Measurements from ENCODE around the gene TAS2R13. TPM values are rescaled to one million over a fixed set of nuclear protein-coding genes. Genes with fewer than 3 reads are reported as not detected.

TAS2R13 gene, protein sequence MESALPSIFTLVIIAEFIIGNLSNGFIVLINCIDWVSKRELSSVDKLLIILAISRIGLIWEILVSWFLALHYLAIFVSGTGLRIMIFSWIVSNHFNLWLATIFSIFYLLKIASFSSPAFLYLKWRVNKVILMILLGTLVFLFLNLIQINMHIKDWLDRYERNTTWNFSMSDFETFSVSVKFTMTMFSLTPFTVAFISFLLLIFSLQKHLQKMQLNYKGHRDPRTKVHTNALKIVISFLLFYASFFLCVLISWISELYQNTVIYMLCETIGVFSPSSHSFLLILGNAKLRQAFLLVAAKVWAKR
- total RNA-seq (10 to 100 TPM in 1 of 9 donors, 1 to 10 TPM in 7, under 1 TPM in 1; 0.79 to 16.4 (median 1.6) TPM), polyA plus RNA-seq (under 1 TPM in 1 of 3 donors, not detected in 2; 0.03 TPM)
- long read RNA-seq, donor 1 = 0 reads
- long read RNA-seq, donor 2 = 0 reads
- long read RNA-seq, donor 3 = 0 reads
- long read RNA-seq, donor 4 = 0 reads
- long read RNA-seq, donor 5 = 0 reads
- long read RNA-seq, donor 6 = 0 reads
- long read RNA-seq, donor 7 = 0 reads
- long read RNA-seq, donor 8 = 0 reads
- long read RNA-seq, donor 9 = 0 reads
- long read RNA-seq, donor 10 = 0 reads

DNA sequence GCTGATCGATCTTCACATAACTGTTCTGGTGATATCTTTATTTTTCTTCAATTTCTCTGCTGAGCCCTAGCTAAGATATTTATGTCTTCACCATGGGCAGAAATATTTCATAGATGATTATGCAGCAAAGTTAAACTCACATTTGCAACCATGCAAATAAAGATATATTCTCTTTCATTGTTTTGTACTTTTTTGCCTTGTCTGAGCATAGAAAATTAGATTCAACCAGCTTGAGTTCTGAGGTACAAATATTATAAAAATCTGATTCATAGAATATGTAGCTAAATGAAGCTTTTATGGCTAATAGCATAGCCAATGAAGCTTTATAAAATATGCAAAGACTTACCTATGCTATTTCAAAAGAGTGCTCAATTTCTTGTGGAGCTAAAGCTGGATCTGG, at the start of gene TAS2R13:
TAS2R13 (minus strand) TSS at position 101 of the 400 bp plus-strand sequence. CDS start 264 bp downstream, outside the sequence.
- Histone ChIP-seq H3K27me3 (no peaks in the 10 kb centered on the region), H3K27ac (no peak within 1 kb of the TSS), H3K4me1 (replicated peaks in 1 of 2) (peaks cover 0 to 14% of the 10 kb centered on the region in 2 donors), H3K36me3 (replicated peaks in 1 of 2) (no peaks in the 10 kb centered on the region), H3K4me3 (no peak within 1 kb of the TSS), H3K9me3 (replicated peaks in 1 of 3) (peaks cover 0 to 4% (median 0%) of the 10 kb centered on the region in 3 donors)
- 94 to 100% (median 98%) methylated on average over 1 of the region's 1 CpG for WGBS, 4 donors
- intact Hi-C loops (cut with DNase I) = no loop called here
- DNase-seq = no peak
- TF ChIP-seq, protein P1, sequence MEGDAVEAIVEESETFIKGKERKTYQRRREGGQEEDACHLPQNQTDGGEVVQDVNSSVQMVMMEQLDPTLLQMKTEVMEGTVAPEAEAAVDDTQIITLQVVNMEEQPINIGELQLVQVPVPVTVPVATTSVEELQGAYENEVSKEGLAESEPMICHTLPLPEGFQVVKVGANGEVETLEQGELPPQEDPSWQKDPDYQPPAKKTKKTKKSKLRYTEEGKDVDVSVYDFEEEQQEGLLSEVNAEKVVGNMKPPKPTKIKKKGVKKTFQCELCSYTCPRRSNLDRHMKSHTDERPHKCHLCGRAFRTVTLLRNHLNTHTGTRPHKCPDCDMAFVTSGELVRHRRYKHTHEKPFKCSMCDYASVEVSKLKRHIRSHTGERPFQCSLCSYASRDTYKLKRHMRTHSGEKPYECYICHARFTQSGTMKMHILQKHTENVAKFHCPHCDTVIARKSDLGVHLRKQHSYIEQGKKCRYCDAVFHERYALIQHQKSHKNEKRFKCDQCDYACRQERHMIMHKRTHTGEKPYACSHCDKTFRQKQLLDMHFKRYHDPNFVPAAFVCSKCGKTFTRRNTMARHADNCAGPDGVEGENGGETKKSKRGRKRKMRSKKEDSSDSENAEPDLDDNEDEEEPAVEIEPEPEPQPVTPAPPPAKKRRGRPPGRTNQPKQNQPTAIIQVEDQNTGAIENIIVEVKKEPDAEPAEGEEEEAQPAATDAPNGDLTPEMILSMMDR (IDR thresholded peaks at IDR 0.05) = no peak
- TF ChIP-seq POLR2A (IDR thresholded peaks at IDR 0.05) = no peak

DNA sequence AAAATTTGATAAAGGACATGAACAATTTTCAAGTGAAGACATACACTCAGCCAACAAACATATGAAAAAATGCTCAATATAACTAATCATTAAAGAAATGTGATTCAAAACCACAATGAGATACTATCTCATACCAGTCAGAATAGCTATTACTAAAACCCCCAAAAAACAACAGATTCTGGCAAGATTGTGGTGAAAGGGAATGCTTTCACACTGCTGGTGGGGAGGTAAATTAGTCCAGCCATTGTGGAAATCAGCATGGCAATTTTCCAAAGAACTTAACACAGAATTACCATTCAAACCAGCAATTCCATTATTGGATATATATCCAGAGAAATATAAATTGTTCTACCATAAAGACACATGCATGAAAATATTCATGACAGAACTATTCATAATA, 48.4 kb upstream of the TAS2R13 start:
- Histone ChIP-seq H3K27ac (no peak overlapping the region), H3K36me3 (replicated peaks in 1 of 2) (no peaks in the 10 kb centered on the region), H3K4me3 (no peak overlapping the region), H3K9me3 (replicated peaks in 1 of 3) (peaks cover 0 to 7% (median 0%) of the 10 kb centered on the region in 3 donors), H3K4me1 (replicated peaks in 1 of 2) (no peaks in the 10 kb centered on the region), H3K27me3 (no peaks in the 10 kb centered on the region)
- intact Hi-C loops (cut with DNase I) = no loop called here
- no peak for DNase-seq
- no peak for TF ChIP-seq POLR2A (IDR thresholded peaks at IDR 0.05)
- TF ChIP-seq, protein P1 (IDR thresholded peaks at IDR 0.05) = no peak

DNA sequence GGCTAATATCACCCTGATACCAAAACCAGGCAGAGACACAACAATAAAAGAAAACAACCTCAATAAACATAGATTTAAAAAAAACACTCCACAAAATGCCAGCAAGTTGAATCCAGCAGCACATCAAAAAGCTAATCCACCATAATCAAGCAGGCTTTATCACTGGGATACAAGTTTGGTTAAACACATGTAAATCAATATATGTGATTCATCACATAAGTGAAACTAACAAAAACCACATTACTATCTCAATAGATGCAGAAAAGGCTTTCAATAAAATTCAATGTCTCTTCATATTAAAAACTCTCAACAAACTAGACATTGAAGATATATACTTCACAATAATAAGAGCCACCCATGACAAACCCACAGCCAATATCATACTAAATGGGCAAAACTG, 46.7 kb upstream of the TAS2R13 start:
- H3K27me3 ChIP-seq = no peaks in the 10 kb centered on the region
- H3K4me1 ChIP-seq (replicated peaks in 1 of 2) = no peaks in the 10 kb centered on the region
- no peak overlapping the region for H3K27ac ChIP-seq
- intact Hi-C loops (cut with DNase I) = no loop called here
- no peak overlapping the region for H3K4me3 ChIP-seq
- TF ChIP-seq POLR2A (IDR thresholded peaks at IDR 0.05) = no peak
- TF ChIP-seq, protein P1 (IDR thresholded peaks at IDR 0.05) = no peak
- H3K36me3 ChIP-seq (replicated peaks in 1 of 2) = no peaks in the 10 kb centered on the region
- peaks cover 0 to 7% (median 0%) of the 10 kb centered on the region in 3 donors for H3K9me3 ChIP-seq (replicated peaks in 1 of 3)
- no peak for DNase-seq

DNA sequence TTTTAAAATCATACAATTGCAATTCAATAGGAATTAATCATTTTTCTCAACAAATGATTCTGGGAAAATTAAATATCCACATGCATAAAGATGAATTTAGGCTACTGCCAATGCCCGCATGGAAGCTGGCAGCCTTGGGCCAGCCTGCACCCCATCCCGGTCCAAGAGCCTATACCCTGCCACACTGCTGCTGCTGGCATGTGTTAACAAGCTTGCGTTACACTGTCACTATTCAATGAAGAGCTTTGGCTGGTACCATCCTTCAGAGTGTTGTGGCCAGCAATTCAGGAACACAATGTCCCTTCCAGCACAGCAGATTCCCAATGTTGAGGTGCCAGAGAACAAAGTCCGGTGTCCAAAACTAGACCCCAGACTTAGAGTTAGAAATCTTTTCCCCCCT, 43.3 kb upstream of the TAS2R13 start:
- no peak overlapping the region for H3K4me3 ChIP-seq
- DNase-seq = no peak
- no peaks in the 10 kb centered on the region for H3K27me3 ChIP-seq
- H3K27ac ChIP-seq = no peak overlapping the region
- intact Hi-C loops (cut with DNase I) = no loop called here
- H3K36me3 ChIP-seq (replicated peaks in 1 of 2) = no peaks in the 10 kb centered on the region
- no peaks in the 10 kb centered on the region for H3K4me1 ChIP-seq (replicated peaks in 1 of 2)
- peaks cover 0 to 7% (median 0%) of the 10 kb centered on the region in 3 donors for H3K9me3 ChIP-seq (replicated peaks in 1 of 3)
- TF ChIP-seq, protein P1 (IDR thresholded peaks at IDR 0.05) = no peak
- TF ChIP-seq POLR2A (IDR thresholded peaks at IDR 0.05) = no peak
- 76 to 98% (median 96%) methylated on average over 4 of the region's 4 CpGs for WGBS, 4 donors
